MV-4-11 (cell line): ENCODE data around the gene MAPKAP1.
A peak's percentile ranks its signal among the peaks of the same experiment; 100 is the strongest.

Source experiments
- DNase-seq: peaks from one replicate; lab custom pipeline; 2025; lab: John Stamatoyannopoulos, UW

MAPKAP1 gene

DNA sequence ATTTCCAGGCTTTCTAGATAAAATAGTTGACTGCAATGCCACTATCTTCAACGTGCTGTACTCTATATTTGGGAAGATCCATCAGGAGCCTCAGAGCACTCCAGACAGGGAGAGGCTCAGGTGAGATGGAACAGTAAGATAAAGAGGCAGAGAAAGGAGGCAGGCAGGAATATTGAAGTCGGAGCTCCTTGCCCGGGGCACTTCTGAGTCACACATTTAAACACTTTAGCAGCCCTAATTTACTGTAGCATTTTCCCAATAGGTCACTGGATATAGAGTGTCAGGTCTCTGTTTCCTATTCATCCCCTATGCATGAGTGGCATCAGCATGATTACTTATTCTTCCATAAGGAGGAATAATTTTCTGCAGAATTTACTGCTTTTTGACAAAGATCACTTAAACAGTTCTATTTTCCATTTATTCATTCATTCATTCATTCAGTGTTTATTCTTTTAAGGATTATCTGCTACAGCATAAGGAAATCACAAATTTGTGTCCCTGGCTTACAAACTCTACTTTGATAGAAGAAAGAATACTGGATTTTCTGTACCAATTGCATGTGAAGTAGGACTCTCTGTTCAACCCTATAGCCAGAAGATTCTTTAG, 170.7 kb downstream of the MAPKAP1 start:
- no peak for DNase-seq

DNA sequence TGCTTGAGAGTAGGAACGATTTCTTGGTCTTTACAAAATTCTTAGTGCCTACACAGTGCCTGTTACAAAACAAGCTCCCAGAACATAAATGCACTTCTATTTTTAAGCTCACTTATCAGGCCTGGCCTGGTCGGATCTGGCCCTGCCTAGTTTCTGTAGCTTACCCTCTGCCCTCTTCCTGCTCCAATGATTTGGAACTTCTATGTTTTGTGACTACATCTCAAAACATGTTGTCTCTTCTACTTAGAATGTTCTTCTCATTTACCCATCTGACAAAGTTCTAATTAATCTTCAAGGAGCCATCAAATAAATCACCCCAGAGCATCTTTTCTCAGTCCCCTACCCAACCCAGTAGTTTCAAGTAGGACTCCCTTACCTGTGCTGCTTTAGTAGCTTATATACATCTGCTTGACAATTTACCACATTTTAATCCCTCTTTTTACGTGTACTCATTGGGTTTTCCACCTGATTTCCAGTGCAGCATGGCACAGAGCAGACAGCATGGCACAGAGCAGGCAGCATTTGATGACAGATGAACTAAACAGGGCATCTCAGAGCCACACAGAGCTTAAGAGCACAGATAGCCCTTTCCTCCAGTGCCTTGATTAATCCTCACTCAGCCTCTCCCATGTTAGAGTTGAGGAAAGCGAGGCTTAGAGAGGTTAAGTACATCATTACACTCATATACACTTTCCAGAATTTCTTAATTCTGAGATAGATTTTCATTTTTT, 171.9 kb downstream of the MAPKAP1 start:
- DNase-seq, result no peak

DNA sequence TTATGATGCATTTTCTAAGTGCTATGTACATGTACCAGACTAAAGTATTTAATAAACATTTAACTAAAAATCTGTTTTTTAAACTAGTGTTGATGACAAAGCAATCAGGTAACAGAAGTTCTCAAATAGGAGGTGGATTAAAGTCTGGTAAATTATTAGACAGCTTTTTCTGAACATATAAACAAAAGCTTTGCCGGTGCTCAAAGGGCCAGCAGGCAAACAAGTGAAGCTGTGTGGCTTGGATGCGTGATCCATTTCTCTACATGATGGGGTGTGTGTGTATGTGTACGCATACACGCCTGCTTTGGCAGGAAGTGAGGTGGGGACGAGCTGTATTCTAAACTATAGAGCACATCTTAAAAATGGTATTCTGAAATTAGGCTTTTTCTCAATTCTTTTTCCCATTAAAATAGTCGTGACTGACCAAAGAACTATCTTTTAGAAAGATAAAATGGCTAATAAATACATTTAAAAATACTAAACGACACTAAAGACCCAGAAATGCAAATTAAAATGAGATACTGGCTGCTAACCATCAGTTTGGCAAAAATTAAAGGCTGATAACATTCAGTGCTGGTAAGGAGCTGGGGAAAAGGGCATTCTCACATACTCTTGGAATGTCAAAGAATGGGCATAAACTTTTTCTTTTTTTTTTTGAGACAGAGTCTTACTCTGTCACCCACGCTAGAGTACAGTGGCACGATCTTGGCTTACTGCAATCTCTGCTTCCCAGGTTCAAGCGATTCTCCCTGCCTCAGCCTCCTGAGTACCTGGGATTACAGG, 174.0 kb downstream of the MAPKAP1 start:
- no peak for DNase-seq

DNA sequence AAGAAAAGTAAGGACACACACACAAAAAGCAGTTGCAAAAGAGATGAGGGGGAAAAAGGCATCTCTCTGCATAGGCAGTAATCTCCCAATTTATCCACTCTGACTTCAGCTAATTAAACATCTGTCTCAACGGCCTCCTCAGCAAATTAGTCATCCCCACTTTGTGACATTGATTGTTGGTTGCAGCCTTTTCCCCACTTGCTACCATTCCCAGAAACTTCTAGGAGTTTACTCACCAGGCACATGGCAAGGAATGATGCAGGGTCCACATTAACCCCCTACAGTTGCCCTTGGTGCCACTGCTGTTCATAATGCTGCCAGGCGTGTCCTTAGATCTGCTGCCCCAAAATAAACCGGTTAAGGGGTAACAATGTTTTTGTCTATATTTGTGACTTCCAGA, 174.6 kb downstream of the MAPKAP1 start:
- DNase-seq, result no peak

DNA sequence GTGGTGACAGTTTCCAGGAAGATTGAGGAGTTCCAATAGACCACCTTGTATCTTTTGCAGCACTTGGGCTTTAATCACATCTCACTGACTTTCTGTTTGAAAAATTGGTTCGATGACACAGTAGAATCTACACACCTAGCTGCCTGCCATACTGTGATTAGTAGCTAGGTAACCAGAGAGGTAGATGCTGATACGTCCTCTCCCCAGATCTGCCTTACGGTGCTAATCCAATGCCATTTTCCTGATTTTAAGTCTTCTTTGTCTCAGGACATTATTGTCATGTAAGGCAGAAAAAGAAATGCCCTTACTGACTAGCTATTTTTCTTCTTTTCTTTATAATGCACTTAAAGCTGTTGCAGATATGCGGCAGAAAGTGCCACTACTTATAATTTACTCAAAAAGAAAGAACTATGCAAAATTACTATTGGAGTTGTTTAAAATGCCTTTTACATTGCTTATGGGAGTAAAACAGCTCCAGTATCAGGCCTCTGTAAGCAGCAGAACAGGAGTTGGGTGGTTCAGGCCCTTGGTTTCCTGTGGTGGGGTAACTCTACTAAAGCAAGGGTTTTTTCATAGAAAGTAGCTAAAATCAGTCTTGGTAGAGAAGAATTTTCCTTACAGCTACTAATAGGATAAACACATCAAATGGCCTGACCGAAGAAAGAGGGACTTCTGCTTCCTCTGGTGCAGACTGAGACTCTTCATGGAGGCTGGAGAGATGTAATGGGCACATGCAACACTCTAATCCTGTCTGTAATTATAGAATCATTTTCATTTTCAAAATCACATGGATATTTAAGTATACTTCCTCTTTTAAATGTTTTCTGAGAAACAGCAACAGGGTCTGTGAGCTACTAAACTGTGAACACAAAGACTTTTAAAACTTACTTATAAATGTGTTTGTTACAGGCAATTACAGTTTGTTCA, 177.2 kb downstream of the MAPKAP1 start:
- peak; percentile 87 for DNase-seq

DNA sequence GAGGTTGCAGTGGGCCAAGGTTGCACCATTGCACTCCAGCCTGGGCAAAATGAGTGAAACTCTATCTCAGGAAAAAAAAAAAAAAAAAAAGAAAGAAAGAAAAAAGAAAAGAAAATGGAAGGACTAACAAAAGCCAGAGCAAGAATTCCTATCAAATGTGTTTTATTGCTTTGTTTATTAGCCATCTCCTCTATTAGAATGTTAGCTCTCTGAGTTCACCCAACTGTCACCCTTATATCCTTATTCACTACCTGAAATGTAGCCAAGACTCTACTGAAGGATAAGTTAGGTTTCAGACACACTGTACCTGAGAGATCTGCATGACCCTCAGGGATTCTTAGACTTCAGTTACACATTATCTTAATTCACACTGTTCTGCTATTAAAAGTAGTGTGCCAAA, 177.9 kb downstream of the MAPKAP1 start:
- DNase-seq, result no peak

DNA sequence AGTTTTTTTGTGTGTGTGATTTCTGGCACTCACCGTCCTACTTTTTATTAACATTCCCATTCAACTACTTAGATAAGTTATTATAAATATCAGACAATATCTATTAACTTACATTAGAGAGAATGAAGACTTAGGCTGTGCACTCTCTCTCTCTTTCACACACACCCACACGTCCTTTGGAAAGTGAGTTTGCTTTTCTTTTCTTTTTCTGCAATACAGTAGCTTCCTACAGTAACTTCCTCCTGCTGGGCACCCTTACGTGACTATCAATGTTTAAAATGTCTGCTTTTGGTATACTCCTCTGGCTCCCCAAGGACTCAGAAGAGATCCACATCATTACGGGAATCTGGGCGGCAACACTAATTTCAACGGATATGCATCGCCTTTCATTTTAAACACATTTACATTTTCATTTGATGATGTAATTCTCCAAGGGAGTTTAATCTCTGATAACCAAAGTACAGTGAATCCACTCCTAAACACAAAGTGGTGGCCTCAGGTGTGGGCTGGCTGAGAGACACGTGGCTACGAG, 179.5 kb downstream of the MAPKAP1 start:
- DNase-seq, result peak; percentile 3

DNA sequence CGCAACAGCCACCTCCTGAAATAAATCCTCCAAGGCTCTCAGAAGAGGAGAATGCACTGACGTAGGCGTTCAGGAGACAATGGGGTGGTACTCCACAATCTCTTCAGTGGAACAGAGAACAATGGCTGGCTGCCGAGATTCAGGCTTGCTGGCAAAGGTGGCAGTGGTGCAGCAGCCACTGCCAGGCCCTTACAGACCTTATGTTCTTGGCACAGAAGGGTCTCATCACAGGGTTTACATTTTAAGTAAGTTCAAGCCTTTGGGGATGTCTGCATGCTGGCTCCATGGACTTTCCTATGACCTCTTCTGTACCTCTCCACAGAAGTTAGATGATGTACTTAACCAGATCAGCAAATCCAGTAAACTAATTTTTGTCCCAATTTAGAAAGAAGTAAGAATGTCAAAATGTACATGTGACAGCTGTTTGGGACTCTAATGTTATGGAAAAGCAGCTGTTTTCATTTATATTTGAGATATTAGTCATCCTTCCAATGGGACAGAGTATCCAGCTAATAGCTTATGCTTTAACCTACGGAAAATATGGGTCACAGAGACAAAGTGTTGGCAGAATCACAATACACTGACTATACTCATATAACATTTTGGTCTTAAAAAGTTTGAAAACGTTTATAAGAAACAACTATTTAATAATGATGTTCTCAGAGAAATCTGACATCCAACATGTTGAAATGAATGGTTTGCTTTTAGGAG, 180.9 kb downstream of the MAPKAP1 start:
- DNase-seq, result no peak

DNA sequence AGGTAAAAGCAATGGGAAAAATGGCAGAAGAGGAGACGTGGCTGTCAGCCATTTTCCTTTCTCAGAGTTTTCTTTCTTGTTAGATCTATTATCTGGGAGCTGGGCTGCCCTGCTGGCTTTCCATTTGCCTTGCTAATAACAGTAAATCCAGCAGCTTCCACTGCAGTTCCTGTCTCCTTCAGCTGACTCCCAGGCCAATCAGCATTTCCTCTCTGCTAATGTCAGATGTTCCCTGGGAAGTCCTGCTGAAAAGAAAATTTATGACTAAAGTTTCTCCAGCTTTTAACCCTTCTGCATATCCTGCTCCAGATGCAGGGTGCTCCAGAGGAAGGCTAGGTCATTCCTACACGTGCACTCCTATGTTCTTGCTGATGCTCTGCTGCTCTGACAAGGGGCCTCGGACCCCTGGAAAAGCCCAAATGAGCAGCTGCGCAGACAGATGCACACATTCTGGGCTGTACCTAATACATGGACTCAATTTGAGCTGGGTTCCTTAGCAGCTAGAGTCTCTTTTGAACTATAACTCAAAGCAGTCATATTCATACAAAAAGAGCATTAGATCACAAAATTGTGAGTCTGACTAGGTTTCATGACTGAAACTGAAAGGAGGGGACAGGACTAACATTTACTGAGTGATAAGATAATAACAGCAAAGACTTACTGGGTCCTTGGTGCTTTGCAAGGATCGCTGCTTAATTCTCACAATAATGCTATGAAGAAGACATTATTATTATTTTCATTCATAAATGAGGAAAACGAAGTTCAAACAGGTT, 182.2 kb downstream of the MAPKAP1 start:
- no peak for DNase-seq

DNA sequence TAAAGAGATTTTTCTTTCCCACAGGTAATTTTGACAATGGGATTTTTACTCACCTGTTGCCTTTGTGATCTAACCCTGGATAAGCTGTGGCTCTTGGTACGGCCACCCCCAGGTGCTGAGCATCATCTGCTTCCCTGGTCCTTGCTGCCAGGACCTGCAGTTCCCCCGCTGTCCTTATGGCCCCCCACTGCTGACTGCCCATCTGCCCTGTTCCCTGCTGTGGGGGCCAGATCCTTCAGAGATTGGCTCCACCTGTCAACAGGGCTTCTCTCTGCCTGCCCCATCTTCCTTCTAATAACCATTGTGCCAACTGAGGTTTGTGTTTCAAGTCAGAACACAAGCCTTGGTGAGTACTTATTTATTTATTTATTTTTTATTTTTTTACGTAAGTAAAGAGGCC, 183.3 kb downstream of the MAPKAP1 start:
- DNase-seq, result no peak

DNA sequence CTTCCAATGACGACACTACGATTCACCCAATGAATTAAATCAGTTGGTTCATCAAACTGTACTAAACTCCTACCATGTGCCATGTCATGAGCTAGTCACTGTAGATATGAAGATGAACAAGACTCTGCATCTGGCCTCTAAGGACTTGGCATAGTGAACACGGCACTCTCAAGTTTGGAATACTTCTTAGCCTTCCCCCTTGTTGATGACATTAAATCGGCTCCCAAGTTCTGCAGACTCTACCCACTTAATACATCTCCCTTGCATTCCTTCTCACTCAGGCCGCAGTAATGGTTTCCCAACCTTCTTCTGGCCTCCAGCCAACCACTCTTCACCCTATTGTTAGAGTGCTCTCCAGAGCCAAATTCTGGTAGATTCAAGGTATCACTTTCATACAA, 184.7 kb downstream of the MAPKAP1 start:
- DNase-seq, result peak; percentile 7

DNA sequence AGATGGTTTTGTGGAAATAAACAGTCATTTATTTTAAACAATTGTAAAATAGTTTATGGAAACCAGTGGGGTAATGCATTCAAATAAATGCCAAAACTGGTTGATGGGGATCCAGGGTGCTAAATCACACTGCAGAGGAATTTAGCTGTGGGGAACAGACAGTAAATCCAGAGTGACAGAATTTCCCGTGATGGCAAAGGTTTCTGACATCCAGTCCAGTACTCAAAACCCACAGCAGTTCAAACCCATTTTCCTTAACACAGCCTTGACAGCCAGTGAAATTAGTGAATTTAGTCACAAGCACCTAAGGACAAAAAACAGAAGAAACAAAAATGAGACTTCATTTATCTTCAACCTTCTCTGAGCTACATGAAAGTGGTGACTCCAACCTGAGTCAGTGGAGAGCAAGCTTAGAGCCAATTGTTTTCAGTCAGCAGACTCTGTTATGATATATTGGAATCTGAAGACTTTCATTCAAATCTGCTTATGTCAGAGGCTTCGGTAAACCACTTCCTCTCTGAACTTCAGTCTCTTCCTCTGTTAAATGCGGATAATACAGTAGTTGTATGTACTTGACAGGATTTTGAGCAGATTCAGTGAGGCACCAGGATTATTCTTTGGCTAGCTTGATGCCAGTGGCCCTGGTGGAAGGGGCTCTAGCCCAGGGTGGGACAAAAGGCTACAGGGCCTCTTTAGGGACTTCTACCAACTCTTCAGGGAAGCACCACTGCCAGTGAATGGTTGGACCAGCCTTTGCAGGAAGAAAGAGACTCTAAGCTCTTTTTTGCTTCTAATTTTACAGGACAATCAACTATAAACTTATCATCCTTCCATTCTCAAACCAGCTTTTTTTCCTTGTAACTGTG, 185.3 kb downstream of the MAPKAP1 start:
- peak; percentile 85 for DNase-seq

DNA sequence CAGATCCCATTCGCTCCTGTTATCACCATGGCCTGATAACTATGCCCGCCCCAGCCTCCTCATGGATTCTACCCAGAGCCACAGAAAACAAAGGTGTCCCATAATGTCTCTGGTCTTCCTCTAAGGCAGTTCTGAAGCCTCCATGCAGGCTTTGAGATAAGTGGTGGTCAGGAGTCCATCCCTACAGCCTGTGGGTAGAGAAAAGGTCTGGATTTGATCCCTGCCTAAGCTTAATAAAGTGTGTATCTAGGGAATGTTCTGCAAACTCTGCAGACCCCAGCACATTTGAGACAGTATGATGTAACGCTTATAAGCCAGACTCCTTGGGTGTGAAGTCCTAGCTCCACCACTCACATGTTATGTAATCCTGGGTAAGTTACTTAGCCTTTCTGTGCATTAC, 187.3 kb downstream of the MAPKAP1 start:
- no peak for DNase-seq

DNA sequence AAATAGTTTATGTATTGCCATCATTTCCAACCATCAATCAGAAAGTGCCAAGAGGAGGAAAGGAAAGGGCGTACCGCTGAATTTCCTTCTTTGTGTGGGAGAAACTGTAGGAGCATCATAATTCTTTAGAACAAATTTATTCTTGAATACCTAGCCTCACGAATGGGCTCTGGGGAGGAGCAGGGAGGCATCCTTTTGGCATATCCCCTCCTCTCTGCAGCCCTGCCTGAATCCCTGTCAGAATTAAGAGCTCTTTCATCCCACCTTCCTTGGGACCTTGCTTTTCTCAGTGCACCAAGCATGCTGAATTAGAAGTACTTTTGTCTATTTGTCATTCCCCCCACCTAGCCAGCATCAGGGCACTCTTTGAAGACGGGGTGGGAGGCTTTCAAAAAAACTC, 189.4 kb downstream of the MAPKAP1 start:
- DNase-seq, result no peak

DNA sequence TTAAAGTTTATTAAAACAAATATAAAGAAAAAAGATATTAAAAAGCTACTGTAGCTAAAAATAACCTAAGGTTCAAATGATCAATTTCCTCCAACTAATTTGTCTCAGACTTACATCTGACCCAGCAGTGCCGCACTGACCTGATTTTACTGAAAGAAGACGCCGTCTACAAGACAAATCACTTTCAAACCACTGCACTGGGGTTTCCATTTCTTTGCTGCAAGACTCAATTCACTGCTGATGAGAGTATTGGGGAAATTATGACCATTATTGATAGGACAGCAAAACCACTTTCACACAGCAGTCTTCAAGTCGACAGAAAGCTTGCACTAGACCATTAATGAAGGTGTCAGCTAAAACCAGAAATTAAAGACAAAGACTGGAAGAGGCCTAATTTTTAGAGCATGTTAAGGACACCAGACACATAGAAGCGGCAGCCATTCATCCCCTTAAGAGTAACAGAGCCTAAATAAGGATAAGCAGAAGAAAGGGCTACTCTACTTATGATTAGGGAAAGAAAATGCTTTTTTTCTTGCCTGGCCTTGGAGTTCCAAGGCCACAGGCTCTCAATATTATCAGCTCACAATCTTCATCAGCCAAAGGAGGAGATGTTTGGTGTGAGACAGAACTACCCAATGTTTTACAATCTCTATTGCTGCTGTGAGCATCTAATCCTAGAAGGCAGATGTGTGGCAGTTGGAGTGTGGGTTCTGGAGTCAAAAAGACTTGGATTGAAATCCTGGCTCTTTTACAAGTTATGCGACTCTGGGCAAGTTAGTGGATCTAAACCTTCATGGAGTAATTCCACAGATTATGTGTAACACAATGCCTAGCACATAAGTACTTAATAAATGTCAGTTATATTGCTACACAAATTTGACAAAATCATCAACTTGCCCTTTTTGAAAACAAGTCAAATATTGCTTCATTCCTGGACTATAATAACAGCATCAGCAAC, 190.7 kb downstream of the MAPKAP1 start:
- DNase-seq, result no peak

DNA sequence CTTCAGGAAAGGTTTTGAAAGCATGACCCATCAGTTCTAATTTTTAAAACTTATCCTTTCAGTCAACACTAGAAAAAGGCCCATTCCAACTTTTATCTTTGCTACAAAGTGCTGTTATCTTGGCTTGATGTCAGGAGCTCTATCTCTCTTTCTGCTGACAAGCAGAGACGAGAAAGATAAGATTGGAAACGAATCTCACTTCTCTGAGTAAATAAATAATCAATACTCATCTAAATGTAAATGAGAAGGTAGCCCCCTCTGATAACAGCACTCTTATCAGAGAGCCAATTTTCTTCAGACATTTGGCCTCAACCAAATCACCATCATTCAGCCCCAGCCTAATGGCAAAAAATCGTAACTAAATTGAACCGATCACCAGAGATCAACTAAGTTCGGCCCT, 191.7 kb downstream of the MAPKAP1 start:
- DNase-seq, result no peak

DNA sequence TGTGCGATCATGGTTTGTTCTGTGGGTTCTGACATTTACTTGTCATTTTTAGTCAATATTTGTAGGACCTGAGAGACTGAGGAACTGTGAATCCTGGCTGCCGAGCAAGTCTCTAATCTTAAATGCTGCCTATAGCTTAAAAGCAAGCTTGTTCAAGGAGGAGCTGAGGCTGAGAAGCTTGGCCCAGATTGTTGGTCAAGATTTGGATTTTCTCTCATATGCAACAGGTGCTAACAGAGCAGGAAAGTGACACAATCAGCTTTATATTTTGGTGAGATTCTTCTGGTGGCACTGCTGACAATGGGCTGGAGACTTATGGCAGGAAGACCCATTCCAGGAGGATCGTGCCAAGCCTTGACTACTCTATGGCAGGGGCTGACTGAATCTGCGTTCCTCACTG, 192.5 kb downstream of the MAPKAP1 start:
- no peak for DNase-seq
